T-helper 22 cell (primary cell): Measurements from ENCODE around the gene RPL21.
"Not testable (repeated sequence)": the region's sequence is repeated elsewhere in the genome, so short reads cannot be mapped to it uniquely, and the experiment has no call there.

Experiments
- DNase-seq: peaks from one replicate; pipeline ENCODE4 v3.0.0-alpha.2; 2020; ENCODE audit warnings: low read depth

Gene RPL21

DNA sequence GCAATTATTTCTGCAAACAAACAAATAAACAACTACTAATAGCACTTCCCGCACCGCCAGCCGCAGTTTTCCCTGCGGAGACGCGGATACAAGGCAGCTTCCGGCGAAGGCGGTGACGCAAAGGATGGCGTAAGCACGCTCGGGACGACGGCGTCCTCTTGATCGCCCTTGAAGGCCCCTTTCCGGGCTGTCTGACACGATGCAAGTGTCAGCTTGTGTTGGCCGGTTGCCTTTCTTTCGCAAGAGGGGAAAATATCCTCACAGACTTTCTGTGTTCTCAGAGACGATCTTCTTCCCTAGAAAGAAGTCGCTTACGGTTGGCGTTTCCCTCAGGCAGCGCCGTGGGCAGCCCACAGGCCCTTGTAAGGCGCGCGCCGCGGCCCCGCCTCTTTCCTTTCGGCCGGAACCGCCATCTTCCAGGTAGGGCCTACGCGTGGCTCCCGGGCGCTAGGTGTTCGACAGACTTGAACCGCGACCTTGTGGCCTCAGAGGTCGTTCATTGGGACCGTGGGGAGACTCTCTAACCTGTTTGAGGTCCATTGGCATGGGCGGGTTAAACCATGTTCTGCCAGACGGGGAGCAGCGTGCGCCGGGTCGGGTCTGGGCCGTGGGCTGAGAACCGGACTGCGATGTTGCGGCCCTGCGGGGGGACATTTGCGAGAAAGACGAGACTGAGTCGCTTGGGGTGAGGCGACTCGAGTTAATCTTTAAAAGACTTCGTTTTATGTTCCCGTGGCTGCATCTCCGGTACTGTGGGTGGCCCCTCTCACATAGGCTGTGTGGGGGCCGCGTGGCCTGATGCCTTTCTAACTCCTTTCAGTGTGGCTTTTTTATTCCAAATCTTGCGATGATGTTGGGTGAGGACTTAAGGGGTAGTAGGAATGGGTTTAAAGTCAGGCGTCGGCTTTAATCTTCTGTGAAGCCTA is at the start of gene RPL21:
TSS of gene RPL21 (plus strand) at position 393 of the 926 bp plus-strand sequence. CDS start 2,219 bp downstream, outside the sequence.
- DNase-seq, result peak; percentile 84

DNA sequence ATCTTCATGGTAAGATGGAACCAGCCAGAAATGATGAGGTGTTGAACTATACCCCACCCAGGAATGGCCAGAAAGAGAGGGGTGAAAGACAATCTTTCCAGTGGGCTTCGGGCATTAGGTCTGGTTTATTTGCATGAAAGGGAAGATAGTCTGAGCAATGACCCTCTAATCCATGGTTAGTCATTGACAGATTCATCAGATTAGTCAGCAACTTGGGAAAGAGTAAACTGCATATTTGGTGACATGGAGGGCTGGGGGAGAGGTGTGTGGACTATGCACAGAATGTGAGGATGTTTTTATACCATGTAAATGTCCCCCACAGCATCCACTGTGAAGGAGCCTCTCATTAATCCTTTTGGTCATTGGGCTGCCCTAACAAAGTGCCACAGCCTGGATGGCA is 49.7 kb upstream of the RPL21 start:
- no peak for DNase-seq

DNA sequence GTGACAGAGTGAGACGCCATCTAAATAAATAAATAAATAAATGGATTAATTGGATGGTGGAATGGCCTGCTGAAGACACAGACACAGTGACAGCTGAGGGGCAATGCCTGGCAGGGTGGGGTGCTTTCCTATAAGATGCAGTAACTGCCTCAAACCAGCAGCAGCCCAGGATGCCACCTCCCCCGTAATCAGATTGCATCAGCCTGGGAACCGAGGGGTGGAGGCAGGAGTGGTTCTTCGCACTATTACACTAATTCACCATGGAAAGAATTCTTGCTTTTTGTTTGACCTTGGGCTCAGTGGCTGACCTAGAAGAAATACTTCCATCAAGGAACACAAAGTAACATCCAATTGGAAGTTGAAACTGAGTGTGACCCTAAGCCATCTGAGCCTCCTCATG is 48.2 kb upstream of the RPL21 start:
- DNase-seq, result no peak

DNA sequence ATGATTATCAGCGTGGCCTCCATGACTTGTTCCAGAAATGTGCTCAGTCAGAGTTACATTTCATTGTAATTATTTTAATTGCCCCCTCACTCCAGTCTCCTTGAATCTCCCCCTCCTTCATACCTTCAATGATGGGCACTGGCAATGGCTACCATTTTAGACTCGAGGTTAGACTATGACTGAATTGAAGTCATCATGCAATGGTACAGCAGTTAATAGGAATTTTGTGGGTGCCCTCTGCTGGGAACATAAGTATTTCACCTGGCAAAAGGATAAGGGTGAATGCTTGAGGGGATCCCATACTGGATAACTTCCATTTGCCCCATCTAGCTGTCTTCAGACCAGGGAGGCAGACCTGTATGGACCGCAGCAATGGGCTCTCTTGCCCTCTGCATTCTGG is 47.5 kb upstream of the RPL21 start:
- no peak for DNase-seq

DNA sequence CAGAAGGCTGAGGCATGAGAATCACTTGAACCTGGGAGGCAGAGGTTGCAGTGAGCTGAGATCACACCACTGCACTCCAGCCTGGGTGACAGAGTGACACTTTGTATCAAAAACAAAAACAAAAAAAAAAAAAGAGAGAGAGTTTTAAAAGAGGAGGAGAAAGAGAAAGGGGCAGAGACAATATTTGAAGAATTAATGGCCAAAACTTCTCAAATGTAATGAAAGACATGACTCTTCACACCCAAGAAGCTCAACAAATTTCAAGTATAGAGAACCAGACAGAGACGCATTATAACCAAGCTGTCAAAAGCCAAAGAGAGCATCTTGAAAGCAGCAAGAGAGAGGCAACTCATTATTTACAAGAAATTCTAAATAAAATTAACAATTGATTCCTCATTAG is 42.8 kb upstream of the RPL21 start:
- no peak for DNase-seq

DNA sequence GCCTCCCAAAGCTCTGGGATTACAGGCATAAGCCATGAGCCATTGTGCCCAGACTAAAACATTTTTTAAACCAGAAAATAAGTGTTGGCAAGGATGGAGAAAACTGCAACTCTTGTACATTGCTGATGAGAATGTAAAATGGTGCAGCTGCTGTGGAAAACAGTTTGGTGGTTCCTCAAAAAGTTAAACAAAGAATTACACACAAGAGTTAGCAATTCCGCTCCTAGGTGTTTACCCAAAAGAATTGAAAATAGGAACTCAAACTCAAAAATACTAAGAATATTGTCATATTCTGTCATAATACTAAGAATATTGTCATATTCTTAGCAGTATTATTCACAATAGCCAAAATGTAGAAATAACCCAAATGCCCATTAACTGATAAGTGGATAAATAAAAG is 40.1 kb upstream of the RPL21 start:
- DNase-seq, result no peak

DNA sequence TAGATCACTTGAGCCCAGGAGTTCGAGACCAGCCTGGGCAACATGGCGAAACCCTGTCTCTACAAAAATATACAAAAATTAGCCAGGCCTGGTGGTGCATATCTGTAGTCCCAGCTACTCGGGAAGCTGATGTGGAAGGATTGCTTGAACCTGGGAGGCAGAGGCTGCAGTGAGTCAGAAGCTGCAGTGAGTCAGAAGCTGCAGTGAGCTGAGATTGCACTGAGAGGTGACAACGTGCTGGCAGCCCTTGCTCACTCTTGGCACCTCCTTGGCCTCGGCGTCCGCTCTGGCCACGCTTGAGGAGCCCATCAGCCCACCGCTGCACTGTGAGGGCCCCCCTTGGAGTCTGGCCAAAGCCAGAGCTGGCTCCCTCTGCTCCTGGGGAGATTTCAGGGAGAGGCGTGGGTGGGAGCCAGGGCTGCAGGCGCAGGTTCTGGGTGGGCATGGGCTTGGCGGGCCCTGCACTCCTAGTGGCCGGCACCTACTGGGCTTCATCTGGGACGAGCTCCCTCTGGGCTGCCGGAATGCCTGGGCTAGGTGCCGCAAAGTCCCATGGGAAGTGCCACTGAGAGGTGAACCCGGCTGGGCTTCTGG is 39.5 kb upstream of the RPL21 start:
- no peak for DNase-seq

DNA sequence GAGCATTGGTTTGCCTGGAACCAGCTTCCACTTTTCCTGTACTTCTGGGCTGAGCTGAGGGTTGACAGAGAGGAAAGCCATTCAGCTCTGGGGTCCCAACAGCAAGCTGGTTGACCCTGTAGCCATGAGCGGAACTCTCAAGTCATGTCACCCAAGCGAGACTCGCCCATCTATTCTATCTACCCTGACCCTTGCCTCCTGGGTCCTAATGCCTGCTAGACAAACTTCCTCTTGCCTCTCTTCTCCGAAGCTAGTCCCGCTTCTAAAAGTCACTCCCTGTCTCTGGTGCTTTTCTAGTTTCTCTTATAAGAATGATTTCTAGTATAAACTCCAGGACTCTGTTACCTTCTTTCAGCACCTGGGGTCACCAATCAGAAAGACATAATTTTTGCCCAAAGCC is 38.0 kb upstream of the RPL21 start:
- not testable (repeated sequence) for DNase-seq

DNA sequence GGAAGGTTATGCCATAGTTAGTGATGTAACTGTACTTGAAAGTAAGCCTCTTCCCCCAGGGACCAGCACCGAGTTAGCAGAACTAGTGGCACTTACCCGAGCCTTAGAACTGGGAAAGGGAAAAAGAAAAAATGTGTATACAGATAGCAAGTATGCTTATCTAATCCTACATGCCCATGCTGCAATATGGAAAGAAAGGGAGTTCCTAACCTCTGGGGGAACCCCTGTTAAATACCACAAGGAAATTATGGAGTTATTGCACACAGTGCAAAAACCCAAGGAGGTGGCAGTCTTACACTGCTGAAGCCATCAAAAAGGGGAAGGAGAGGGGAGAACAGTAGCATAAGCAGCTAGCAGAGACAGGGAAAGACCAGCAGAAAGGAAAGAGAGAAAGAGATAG is 33.6 kb upstream of the RPL21 start:
- DNase-seq, result not testable (repeated sequence)

DNA sequence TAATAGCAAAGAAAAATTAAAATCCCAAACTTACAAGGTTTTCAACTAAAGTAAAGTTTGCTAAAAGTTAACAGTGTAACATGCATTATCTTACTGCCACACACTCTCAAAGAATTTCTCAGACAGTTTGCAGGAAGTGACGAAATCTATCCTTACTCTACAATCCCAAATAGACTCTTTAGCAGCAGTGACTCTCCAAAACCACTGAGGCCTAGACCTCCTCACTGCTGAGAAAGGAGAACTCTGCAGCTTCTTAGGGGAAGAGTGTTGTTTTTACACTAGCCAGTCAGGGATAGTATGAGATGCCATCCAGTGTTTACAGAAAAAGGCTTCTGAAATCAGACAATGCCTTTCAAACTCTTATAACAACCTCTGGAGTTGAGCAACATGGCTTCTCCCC is 32.5 kb upstream of the RPL21 start:
- DNase-seq, result not testable (repeated sequence)

DNA sequence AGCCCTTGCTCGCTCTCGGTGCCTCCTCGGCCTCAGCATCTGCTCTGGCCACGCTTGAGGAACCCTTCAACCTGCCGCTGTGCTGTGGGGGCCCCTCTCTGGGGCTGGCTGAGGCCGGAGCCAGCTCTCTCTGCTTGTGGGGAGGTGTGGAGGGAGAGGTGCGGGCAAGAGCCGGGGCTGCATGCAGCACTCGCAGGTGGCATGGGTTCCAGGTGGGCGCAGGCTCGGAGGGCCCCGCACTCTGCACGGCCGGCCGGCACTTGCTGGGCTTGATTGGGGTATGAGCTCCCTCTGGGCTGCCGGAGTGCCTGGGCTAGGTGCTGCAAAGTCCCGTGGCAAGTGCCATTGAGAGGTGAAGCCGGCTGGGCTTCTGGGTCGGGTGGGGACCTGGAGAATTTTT is 31.7 kb upstream of the RPL21 start:
- DNase-seq, result no peak

DNA sequence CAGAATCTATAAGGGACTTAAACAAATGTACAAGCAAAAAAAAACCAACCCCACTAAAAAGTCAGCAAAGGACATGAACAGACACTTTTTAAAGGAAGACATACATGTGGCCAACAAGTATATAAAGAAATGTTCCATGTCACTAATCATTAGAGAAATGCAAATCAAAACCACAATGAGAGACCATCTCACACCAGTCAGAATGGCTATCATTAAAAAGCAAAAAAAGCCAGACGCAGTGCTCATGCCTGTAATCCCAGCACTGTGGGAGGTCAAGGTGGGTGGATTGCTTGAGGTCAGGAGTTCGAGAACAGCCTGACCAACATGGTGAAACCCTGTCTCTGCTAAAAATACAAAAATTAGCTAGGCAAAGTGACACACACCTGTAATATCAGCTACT is 29.3 kb upstream of the RPL21 start:
- not testable (repeated sequence) for DNase-seq

DNA sequence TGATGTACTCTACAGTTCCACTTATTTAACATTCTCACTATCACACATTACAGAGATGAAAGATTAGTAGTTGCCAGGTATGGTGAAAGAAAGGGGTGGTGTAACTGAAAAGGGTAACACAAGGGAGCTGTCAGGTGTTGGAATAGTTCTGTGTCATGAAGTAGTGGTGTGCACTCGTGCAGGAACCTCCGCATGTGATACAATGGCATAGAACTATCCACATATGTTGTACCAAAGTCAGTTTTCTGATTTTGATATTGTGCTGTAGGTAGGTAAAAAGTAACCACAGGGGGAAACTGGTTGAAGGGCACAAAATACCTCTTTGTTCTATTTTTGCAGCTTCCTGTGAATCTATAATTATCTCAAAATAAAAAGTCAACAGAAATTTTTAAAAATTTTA is 24.4 kb upstream of the RPL21 start:
- no peak for DNase-seq

DNA sequence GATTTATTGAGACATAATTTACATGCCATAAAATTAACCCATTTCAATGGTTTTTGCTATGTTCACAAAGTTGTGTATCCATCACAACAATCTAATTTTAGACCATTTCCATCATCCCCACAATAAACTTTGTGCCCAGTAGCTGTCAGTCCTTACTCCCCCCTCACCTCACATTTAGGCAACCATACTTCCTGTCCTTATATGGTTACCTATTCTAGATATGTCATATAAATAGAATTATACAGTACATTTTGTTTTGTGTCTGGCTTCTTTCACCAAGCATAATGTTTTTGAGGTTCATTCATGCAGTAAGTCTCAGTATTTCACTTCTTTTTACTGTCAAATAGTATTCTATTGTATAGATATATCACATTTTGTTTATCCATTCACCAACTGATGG is 23.2 kb upstream of the RPL21 start:
- no peak for DNase-seq

DNA sequence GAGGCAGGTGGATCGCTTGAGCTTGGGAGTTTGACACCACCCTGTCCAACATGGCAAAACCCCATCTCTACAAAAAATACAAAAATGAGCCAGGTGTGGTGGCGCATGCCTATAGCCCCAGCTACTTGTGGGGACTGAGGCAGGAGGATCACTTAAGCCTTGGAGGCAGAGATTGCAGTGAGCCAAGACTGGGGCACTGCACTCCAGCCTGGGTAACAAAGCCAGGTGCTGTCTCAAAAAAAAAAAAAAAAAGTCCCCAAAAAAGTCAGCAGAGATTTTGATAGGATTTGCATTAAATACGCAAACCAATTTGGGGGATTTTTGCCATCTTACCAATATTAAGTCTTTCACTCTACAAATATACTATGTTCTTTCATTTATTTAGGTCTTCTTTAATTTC is 21.7 kb upstream of the RPL21 start:
- no peak for DNase-seq

DNA sequence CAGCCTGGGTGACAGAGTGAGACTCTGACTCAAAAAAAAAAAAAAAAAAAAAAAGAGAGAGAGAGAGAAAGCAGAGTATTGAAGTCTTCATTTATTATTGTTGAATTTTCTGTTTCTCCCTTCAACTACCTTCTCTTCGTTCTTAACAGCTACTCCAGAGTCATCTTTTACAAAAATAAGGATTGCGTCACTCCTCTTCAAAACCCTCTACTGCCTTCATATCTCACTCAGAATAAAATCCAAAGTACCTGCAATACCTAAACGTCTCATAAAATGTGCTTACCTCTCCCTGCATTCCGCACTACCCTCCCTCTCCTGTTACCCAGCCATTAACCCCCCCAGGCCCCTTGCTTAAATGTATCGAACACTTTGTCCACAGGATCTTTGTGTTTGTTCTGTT is 17.4 kb upstream of the RPL21 start:
- DNase-seq, result no peak

DNA sequence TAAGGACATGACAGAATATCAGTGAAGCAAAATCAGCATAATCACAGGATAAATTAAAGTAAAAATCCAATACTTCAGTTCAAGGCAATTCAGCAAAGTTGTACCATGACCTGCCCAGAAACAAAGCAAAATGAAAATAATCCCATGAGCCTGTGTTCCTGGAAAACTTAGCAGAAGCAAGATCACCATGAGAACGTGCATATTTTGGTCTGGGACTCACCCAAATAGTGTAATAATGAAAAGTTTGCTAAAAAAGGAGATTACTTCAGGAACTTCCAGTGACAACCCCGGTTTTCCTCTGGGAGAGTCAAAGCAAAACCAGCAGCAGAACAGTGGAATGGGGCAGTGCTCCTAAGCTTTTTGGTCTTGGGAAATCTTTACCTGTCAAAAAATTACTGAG is 14.9 kb upstream of the RPL21 start:
- DNase-seq, result no peak

DNA sequence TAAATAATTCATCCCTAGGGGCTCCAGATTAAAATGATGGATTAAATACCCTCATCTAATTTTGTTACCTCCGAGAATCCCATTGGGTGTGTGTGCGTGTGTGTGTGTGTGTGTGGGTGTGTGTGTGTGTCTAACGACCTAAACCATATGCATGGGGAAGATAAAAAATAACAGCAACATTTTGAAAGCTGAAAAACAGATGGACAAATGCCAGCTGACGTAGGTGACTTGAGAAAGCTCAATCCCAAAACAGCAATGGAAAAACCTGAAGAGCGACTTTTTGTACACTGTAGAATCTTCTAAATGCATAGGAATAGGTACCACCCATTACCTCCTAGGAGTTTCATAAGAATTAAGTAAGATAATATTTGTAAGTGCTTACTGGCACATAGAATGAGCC is 8.7 kb upstream of the RPL21 start:
- no peak for DNase-seq

DNA sequence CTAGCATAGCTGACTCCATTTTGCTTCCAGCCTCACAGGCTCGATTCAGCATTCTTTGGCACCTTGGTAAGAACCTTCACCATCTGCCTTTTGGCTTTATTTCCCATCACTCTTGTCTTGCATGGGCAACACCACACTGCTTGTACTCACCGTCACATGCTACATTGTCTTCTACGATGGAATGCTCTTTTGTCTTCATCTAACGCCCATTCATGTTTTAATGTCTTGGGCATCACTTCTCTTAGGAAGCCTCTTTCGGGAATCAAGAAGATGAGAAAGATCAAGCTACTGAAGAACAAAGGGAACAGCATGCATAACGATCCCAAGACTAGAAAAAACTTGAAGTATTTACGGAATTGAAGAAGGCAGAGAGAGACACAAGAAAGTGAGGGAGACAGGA is 5.7 kb upstream of the RPL21 start:
- no peak for DNase-seq

DNA sequence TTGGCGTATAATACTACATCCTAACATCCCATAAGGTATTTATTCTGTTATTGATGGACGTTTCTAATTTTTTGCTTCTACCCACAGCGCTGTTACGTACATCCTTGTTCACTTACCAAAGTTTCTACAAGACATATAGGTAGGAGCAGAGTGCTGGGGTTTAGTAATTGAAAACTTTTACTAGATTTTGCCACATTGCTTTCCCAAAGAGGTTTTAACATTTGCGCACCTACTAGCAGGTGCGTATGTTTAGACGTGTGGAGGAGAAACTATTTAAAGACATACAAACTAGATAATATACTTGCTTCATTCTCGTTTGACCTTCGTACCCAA is 559 bp upstream of the RPL21 start:
- DNase-seq, result no peak

DNA sequence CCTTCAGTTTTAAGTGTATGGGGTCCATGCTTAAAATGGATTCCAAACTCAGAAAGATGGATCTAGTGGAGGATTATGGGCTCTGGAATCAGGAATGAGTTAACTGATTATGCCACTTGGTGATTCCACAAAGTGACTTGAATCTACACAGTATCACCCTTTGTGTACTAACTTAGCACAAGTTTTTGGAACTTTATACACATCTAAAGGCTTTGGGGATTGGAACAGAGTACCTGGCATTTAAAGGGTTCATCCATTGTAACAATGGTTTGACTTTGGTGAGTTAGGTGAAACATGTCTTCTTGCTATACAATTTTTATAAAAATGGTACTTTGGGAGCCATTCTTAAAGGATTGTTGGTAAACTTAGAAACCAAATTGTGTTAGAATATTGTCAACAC is 1.1 kb downstream of the RPL21 start:
- no peak for DNase-seq

DNA sequence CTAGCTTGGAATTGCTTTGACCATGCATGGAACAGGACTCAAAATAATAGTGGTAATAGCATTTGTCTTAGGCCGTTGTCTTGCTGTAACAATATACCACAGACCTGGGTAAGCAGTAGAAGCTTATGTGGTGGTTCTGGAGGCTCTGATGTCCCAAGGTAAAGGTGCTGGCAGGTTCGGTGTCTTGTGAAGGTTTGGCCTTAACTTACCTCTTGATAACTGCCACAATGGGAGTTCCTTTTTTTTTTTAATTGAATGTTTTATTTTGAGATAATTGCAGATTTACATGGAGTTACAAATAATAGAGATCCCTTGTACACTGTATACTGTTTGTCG is 5.8 kb downstream of the RPL21 start:
- DNase-seq, result no peak

DNA sequence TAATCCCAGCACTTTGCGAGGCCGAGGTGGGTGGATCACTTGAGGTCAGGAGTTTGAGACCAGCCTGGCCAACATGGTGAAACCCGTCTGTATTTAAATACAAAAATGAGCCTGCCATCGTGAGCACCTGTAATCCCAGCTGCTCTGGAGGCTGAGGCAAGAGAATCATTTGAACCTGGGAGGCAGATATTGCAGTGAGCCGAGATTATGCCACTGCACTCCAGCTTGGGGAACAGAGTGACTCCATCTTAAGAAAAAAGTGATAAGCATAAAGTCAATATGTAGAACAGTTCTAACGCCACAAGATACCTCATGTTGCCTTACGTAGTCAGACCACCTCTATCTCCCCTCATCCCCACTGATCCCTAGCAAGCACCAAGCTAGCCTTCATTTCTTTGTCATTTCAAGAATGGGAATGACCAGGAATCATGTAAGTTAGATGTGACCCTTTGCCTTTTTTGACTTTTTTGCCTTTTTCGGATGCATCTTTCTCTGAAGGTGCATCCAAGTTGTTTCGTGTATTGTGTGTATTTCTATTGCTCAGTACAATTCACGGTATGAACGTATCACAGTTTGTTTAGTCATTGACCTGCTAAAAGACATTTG is 6.4 kb downstream of the RPL21 start:
- no peak for DNase-seq
